ENCODE measurements around the gene SCP2. TPM values are rescaled to one million over a fixed set of nuclear protein-coding genes. Genes with fewer than 3 reads are reported as not detected.

SCP2 gene
- total RNA-seq (2022), result 53.8 and 61.3 TPM in 2 replicates
- Bru-seq, nascent RNA, result percentile 56 among the genes with signal in this experiment
- BruChase-seq, experiment 1, labeled RNA remaining after a 6-hour chase, result percentile 60 among the genes with signal in this experiment
- BruChase-seq, experiment 2, labeled RNA remaining after a 2-hour chase, result percentile 56 among the genes with signal in this experiment
- long read RNA-seq, transcript SCP2-203 (16 exons, 2,811 nt), result minor isoform, 22 of 152 reads
- long read RNA-seq, transcript SCP2-207 (5 exons, 894 nt), result major isoform, 115 of 152 reads
- long read RNA-seq, partial matches to known transcripts, result 4 of 152 reads
- long read RNA-seq, other reads (novel, unspliced or antisense), result 6 of 152 reads

- peak within 1 kb of the TSS; percentile 50 for H3K27ac Mint-ChIP-seq (ENCODE audit: low read depth, unreplicated experiment)
- BruUV-seq (replicated peaks), result TSS peak; percentile 37
- CTCF ChIA-PET, result interaction anchor here (0.5 to 1.2 kb wide), 3 partner anchors 20 to 259 kb away, joined by 3 to 6 read pairs (median 3); no protein-coding TSS in a partner anchor
- peaks cover 5% of the 10 kb centered on the region for H3K4me1 Mint-ChIP-seq (ENCODE audit: insufficient read depth, unreplicated experiment)
- no peaks in the 10 kb centered on the region for H3K27me3 Mint-ChIP-seq (ENCODE audit: insufficient read depth, unreplicated experiment)
- H3K36me3 Mint-ChIP-seq (ENCODE audit: insufficient read depth, unreplicated experiment), result peaks cover 6% of the 10 kb centered on the region
- intact Hi-C loops (cut with micrococcal nuclease), result loop anchor here (5.0 kb wide), 2 partner anchors 90 to 260 kb away; no protein-coding TSS in a partner anchor
- TF ChIP-seq CTCF (IDR thresholded peaks at IDR 0.05; ENCODE audit: unreplicated experiment), result no peak
- POLR2A ChIA-PET, result interaction anchor here (0.6 to 1.5 kb wide), 9 partner anchors 9 to 270 kb away, joined by 3 to 7 read pairs (median 4); no protein-coding TSS in a partner anchor
- H3K4me3 Mint-ChIP-seq (ENCODE audit: unreplicated experiment), result peak within 1 kb of the TSS; percentile 76
- H3K9me3 Mint-ChIP-seq (ENCODE audit: unreplicated experiment), result no peaks in the 10 kb centered on the region
- peak; percentile 75 for DNase-seq (ENCODE audit: unreplicated experiment)
Measured at GRCh38 chr1:52927212-52928014, at the start of gene SCP2. TSS of gene SCP2 (plus strand) at chr1:52927276. CDS start at chr1:52927397, 121 bp downstream.

DNA sequence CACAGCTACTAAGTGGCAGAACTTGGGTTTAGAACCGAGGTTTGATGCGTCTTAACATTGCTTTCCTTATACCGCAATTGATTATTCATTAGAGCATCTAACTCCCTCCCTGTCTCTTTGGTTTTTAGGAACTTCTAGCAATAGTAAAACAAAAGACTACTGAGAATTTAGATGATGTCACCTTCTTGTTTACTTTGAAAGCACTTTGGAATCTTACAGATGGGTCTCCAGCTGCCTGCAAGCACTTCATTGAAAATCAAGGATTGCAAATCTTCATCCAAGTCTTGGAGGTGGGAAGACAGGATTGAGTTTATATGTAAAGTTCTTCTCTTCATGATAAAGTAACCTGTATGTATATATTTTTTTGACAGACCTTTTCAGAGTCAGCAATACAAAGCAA is 49.5 kb upstream of the SCP2 start:
- intact Hi-C loops (cut with micrococcal nuclease), result no loop called here
- BruUV-seq (replicated peaks), result no TSS peak
- CTCF ChIA-PET, result no interaction called here
- no peaks in the 10 kb centered on the region for H3K9me3 Mint-ChIP-seq (ENCODE audit: unreplicated experiment)
- DNase-seq (ENCODE audit: unreplicated experiment), result no peak
- POLR2A ChIA-PET, result interaction anchor here (1.2 kb wide), 1 partner anchor 10 kb away, joined by 3 read pairs; no protein-coding TSS in a partner anchor
- no peaks in the 10 kb centered on the region for H3K27me3 Mint-ChIP-seq (ENCODE audit: insufficient read depth, unreplicated experiment)
- no peaks in the 10 kb centered on the region for H3K36me3 Mint-ChIP-seq (ENCODE audit: insufficient read depth, unreplicated experiment)
- no peak for TF ChIP-seq CTCF (IDR thresholded peaks at IDR 0.05; ENCODE audit: unreplicated experiment)
- no peak overlapping the region for H3K4me3 Mint-ChIP-seq (ENCODE audit: unreplicated experiment)
- H3K27ac Mint-ChIP-seq (ENCODE audit: low read depth, unreplicated experiment), result no peak overlapping the region
- no peaks in the 10 kb centered on the region for H3K4me1 Mint-ChIP-seq (ENCODE audit: insufficient read depth, unreplicated experiment)

DNA sequence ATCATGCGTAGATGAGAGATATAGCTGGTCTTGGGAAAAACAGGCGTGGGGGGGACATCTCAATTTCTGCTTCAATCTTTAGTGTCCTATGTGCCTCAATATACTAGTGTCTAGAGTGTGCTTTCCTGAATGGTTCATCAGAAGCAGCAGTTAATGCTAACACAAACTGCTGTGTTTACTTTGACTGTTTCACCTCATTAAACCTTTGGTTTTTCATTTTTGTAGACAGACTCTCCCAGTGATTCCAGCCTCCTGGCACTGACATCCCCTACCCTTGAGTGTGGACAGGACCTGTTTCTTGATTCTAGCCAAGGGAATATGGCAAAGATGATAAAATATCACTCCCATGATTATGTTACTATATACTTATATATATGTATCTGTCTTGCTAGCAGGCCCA is 46.9 kb upstream of the SCP2 start:
- intact Hi-C loops (cut with micrococcal nuclease), result no loop called here
- ChIA-PET CTCF (no interaction called here), POLR2A (interaction anchor here (0.6 kb wide), 1 partner anchor 833 kb away, joined by 3 read pairs; no protein-coding TSS in a partner anchor)
- H3K27me3 Mint-ChIP-seq (ENCODE audit: insufficient read depth, unreplicated experiment), result no peaks in the 10 kb centered on the region
- no TSS peak for BruUV-seq (replicated peaks)
- no peak overlapping the region for H3K27ac Mint-ChIP-seq (ENCODE audit: low read depth, unreplicated experiment)
- peaks cover 6% of the 10 kb centered on the region for H3K36me3 Mint-ChIP-seq (ENCODE audit: insufficient read depth, unreplicated experiment)
- H3K4me1 Mint-ChIP-seq (ENCODE audit: insufficient read depth, unreplicated experiment), result no peaks in the 10 kb centered on the region
- no peak for DNase-seq (ENCODE audit: unreplicated experiment)
- H3K9me3 Mint-ChIP-seq (ENCODE audit: unreplicated experiment), result no peaks in the 10 kb centered on the region
- no peak for TF ChIP-seq CTCF (IDR thresholded peaks at IDR 0.05; ENCODE audit: unreplicated experiment)
- H3K4me3 Mint-ChIP-seq (ENCODE audit: unreplicated experiment), result no peak overlapping the region

GRCh38 chr1:52887483-52887882 is 39.6 kb upstream of the SCP2 start:
- ChIA-PET CTCF (interaction anchor here (0.7 kb wide), 1 partner anchor 22 kb away, joined by 4 read pairs; no protein-coding TSS in a partner anchor), POLR2A (interaction anchor here (0.7 to 0.9 kb wide), 2 partner anchors 11 to 62 kb away, joined by 3 read pairs; no protein-coding TSS in a partner anchor)
- H3K27me3 Mint-ChIP-seq (ENCODE audit: insufficient read depth, unreplicated experiment), result no peaks in the 10 kb centered on the region
- intact Hi-C loops (cut with micrococcal nuclease), result no loop called here
- no peaks in the 10 kb centered on the region for H3K4me1 Mint-ChIP-seq (ENCODE audit: insufficient read depth, unreplicated experiment)
- no peaks in the 10 kb centered on the region for H3K9me3 Mint-ChIP-seq (ENCODE audit: unreplicated experiment)
- H3K4me3 Mint-ChIP-seq (ENCODE audit: unreplicated experiment), result no peak overlapping the region
- no peak overlapping the region for H3K27ac Mint-ChIP-seq (ENCODE audit: low read depth, unreplicated experiment)
- no peak for DNase-seq (ENCODE audit: unreplicated experiment)
- H3K36me3 Mint-ChIP-seq (ENCODE audit: insufficient read depth, unreplicated experiment), result peaks cover 11% of the 10 kb centered on the region
- BruUV-seq (replicated peaks), result no TSS peak
- no peak for TF ChIP-seq CTCF (IDR thresholded peaks at IDR 0.05; ENCODE audit: unreplicated experiment)

Data from MCF 10A (cell line).